ENCODE results near the gene ATP5MG. TPM values are rescaled to one million over a fixed set of nuclear protein-coding genes. Genes with fewer than 3 reads are reported as not detected.

The ATP5MG gene
- total and polyA plus RNA-seq, 2 of the 4 experiments (the other 2 are of a cell fraction) = 144 to 219 TPM

DNA sequence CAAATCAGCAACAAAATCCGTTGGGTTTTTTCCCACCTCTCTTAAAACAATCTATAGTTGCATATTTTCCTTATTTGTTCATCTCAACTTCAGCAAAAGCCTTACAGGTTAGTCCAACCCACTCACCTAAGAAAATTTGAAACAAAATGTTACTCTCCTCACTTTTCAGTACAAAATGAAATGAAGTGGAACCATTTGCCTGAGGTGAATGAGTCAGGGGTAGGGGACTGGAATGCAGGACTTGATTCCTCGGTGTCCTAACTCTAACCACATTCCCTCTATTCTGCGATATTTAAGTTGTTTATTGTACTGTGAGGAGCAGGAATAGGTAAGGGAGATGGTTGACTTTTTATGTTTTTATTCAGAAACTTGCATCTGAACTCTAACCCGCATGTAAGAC lies 16.4 kb downstream of the ATP5MG start:
- no peak overlapping the region for H3K56ac ChIP-seq (ENCODE audit: extremely low read depth, insufficient read depth, low read length)
- no peak overlapping the region for H3K14ac ChIP-seq (replicated peaks; ENCODE audit: low read depth, low read length)
- WGBS, 2 experiments (ENCODE audit: extremely low coverage in 2 of 2, insufficient read length in 1 of 2) = no CpG with 5 or more reads among the region's 4 CpGs
- H4K20me1 ChIP-seq (ENCODE audit: insufficient read depth, low read length) = no peaks in the 10 kb centered on the region; the same call in 1 of the 2 replicates
- CTCF ChIA-PET = no interaction called here
- H4K5ac ChIP-seq (ENCODE audit: low read depth, low read length) = no peak overlapping the region
- no peak overlapping the region for H3K9ac ChIP-seq (ENCODE audit: low read depth, low read length)
- peaks cover 6% of the 10 kb centered on the region; the same call in 1 of the 2 replicates for H3K36me3 ChIP-seq (ENCODE audit: control insufficient read depth, insufficient read depth, low read length)
- intact Hi-C loops (cut with micrococcal nuclease) = no loop called here
- H3K23ac ChIP-seq (ENCODE audit: low read depth, low read length) = no peak overlapping the region
- peaks cover 10% of the 10 kb centered on the region in 2 experiments; a peak in 2 of 4 replicates for H3K79me1 ChIP-seq (ENCODE audit: low read depth in 1 of 2, low read length in 2 of 2)
- H3K27me3 ChIP-seq (ENCODE audit: control insufficient read depth, insufficient read depth, low read length) = no peaks in the 10 kb centered on the region
- no peak for ATAC-seq (ENCODE audit: low read depth)
- no peak overlapping the region for H2BK15ac ChIP-seq (ENCODE audit: low read depth, low read length)
- no TSS peak for BruUV-seq (replicated peaks)
- peaks cover 2% of the 10 kb centered on the region; the same call in 1 of the 2 replicates for H3K9me1 ChIP-seq (ENCODE audit: insufficient read depth, low read length)
- no peak overlapping the region for H3K4me2 ChIP-seq (ENCODE audit: low read depth, low read length)
- no peak overlapping the region for H2BK120ac ChIP-seq (ENCODE audit: low read depth, low read length)
- POLR2A ChIA-PET (ENCODE audit: unreplicated experiment) = no interaction called here
- no peak overlapping the region for H3K18ac ChIP-seq (ENCODE audit: low read depth, low read length)
- dilution Hi-C loops (cut with HindIII; ENCODE audit: low sequenced_read_pairs, unreplicated experiment) = no loop called here
- H3K4me3 ChIP-seq (ENCODE audit: insufficient read depth, low read depth, low read length) = no peak overlapping the region
- H2BK5ac ChIP-seq (ENCODE audit: low read depth, low read length, poor library complexity, severe bottlenecking) = no peak overlapping the region
- H2AFZ ChIP-seq (replicated peaks; ENCODE audit: low read length, poor library complexity) = no peak overlapping the region
- H2AK5ac ChIP-seq (ENCODE audit: low read depth, low read length) = no peak overlapping the region
- H3K27ac ChIP-seq (ENCODE audit: insufficient read depth, low read length) = no peak overlapping the region
- H4K91ac ChIP-seq (ENCODE audit: insufficient read depth, low read depth, low read length) = no peak overlapping the region
- no peak overlapping the region for H2AK9ac ChIP-seq (replicated peaks; ENCODE audit: low read depth, low read length, poor library complexity)
- no peak overlapping the region for H2BK20ac ChIP-seq (ENCODE audit: low read depth, low read length)
- H3K9me3 ChIP-seq (ENCODE audit: control insufficient read depth, insufficient read depth, low read length) = no peaks in the 10 kb centered on the region
- TF ChIP-seq, protein P1, sequence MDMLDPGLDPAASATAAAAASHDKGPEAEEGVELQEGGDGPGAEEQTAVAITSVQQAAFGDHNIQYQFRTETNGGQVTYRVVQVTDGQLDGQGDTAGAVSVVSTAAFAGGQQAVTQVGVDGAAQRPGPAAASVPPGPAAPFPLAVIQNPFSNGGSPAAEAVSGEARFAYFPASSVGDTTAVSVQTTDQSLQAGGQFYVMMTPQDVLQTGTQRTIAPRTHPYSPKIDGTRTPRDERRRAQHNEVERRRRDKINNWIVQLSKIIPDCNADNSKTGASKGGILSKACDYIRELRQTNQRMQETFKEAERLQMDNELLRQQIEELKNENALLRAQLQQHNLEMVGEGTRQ (IDR thresholded peaks at IDR 0.05; ENCODE audit: low read depth, low read length) = no peak
- no peak for TF ChIP-seq CHD1 (IDR thresholded peaks at IDR 0.05; ENCODE audit: low read depth, low read length)
- TF ChIP-seq SMC3 (IDR thresholded peaks at IDR 0.05; ENCODE audit: low read depth, low read length) = no peak
- no peak for TF ChIP-seq MAFK (IDR thresholded peaks at IDR 0.05; ENCODE audit: low read depth, low read length)
- no peak for TF ChIP-seq RCOR1 (IDR thresholded peaks at IDR 0.05; ENCODE audit: insufficient replicate concordance, low read length)
- TF ChIP-seq, protein P2, sequence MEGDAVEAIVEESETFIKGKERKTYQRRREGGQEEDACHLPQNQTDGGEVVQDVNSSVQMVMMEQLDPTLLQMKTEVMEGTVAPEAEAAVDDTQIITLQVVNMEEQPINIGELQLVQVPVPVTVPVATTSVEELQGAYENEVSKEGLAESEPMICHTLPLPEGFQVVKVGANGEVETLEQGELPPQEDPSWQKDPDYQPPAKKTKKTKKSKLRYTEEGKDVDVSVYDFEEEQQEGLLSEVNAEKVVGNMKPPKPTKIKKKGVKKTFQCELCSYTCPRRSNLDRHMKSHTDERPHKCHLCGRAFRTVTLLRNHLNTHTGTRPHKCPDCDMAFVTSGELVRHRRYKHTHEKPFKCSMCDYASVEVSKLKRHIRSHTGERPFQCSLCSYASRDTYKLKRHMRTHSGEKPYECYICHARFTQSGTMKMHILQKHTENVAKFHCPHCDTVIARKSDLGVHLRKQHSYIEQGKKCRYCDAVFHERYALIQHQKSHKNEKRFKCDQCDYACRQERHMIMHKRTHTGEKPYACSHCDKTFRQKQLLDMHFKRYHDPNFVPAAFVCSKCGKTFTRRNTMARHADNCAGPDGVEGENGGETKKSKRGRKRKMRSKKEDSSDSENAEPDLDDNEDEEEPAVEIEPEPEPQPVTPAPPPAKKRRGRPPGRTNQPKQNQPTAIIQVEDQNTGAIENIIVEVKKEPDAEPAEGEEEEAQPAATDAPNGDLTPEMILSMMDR (conservative IDR thresholded peaks at IDR 0.05; ENCODE audit: low read depth, low read length) = no peak
- TF ChIP-seq MAZ (IDR thresholded peaks at IDR 0.05; ENCODE audit: borderline replicate concordance, low read depth, low read length) = no peak
- TF ChIP-seq BHLHE40 (IDR thresholded peaks at IDR 0.05; ENCODE audit: low read depth, low read length) = no peak
- TF ChIP-seq RAD21 (IDR thresholded peaks at IDR 0.05; ENCODE audit: low read length) = no peak
- TF ChIP-seq, protein P3, sequence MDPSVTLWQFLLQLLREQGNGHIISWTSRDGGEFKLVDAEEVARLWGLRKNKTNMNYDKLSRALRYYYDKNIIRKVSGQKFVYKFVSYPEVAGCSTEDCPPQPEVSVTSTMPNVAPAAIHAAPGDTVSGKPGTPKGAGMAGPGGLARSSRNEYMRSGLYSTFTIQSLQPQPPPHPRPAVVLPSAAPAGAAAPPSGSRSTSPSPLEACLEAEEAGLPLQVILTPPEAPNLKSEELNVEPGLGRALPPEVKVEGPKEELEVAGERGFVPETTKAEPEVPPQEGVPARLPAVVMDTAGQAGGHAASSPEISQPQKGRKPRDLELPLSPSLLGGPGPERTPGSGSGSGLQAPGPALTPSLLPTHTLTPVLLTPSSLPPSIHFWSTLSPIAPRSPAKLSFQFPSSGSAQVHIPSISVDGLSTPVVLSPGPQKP (IDR thresholded peaks at IDR 0.05; ENCODE audit: borderline replicate concordance, low read depth, low read length) = no peak
- no peak for TF ChIP-seq CEBPB (IDR thresholded peaks at IDR 0.05; ENCODE audit: low read depth, low read length)
- no peak for TF ChIP-seq NFE2L2 (IDR thresholded peaks at IDR 0.05; ENCODE audit: low read depth, low read length)
- TF ChIP-seq POLR2A (IDR thresholded peaks at IDR 0.05; ENCODE audit: low read depth, low read length) = no peak
- TF ChIP-seq FOS (IDR thresholded peaks at IDR 0.05; ENCODE audit: low read depth, low read length) = no peak
- no peak for TF ChIP-seq RFX5 (IDR thresholded peaks at IDR 0.05; ENCODE audit: low read depth, low read length)
- in situ Hi-C loops (cut with MboI; ENCODE audit: low sequenced_read_pairs) = no loop called here
- no peak for DNase-seq
- no peak overlapping the region for H3K4ac ChIP-seq (ENCODE audit: low read depth, low read length)
- H4K8ac ChIP-seq (ENCODE audit: low read depth in 2 of 2, low read length in 2 of 2) = no peak overlapping the region
- H3K4me1 ChIP-seq (ENCODE audit: control insufficient read depth, insufficient read depth, low read length) = no peaks in the 10 kb centered on the region
